Body of pancreas (tissue), 4 donors: ENCODE data around the gene ZNF32. TPM values are rescaled to one million over a fixed set of nuclear protein-coding genes. Genes with fewer than 3 reads are reported as not detected.
A peak's percentile ranks its signal among the peaks of the same experiment; 100 is the strongest.

Experiments
- ATAC-seq: fragments of 150-250 bp; one replicate; pipeline ENCODE4 v1.9.1; 2016
- DNase-seq, 4 donors: peaks; one replicate each; pipeline ENCODE4 v3.0.0-alpha.2; 2019
- H3K27ac ChIP-seq, 4 donors: fragments of 200-600 bp; sonication (generic); 1 replicate in 3 of 4; 2 replicates in 1 of 4; pipeline versions ENCODE4 v1.5.1 to v1.6.1; 2016 to 2019; ENCODE audit warnings: mild to moderate bottlenecking in 1 of 4, mixed read lengths in 1 of 4, moderate library complexity in 1 of 4
- H3K27me3 ChIP-seq, 2 donors: fragments of 200-600 bp; sonication (generic); one replicate each; pipeline ENCODE4 v1.6.0; 2016; ENCODE audit warnings: mild to moderate bottlenecking in 1 of 2
- H3K36me3 ChIP-seq, 2 donors: fragments of 200-600 bp; sonication (generic); replicated peaks in 1 of 2; 2 replicates each; pipeline ENCODE4 v1.5.1; 2016; ENCODE audit warnings: low read depth in 2 of 2; ENCODE audit not compliant: insufficient read depth in 1 of 2
- H3K4me1 ChIP-seq: fragments of 200-600 bp; sonication (generic); one replicate; pipeline ENCODE4 v1.6.0; 2016
- H3K4me3 ChIP-seq, 2 donors: fragments of 200-600 bp; sonication (generic); 1 replicate in 1 of 2; 2 replicates in 1 of 2; pipeline ENCODE4 v1.5.1; 2016 to 2019
- H3K9me3 ChIP-seq, 3 donors: fragments of 200-600 bp; sonication (generic); 1 replicate in 2 of 3; 2 replicates in 1 of 3; pipeline ENCODE4 v1.5.1; 2016
- POLR2A ChIP-seq, 3 donors: fragments of 450-650 bp; IDR thresholded peaks; one replicate each; pipeline ENCODE4 v1.6.1; 2016; ENCODE audit warnings: antibody characterized with exemption in 3 of 3, mild to moderate bottlenecking in 2 of 3
- WGBS, 2 donors: methylation state at CpG; one replicate each; pipeline ENCODE4 v1.1.5; 2017; 5-methylcytosine and 5-hydroxymethylcytosine counted together
- intact Hi-C: fragments of 100-400 bp; cut with DNase I; formaldehyde crosslinking; loops from one replicate; pipeline ENCODE4 v1.15.1; 2023
- total RNA-seq, 2 donors: library from RNA; depleted of rRNA; stranded (reverse); fragments of >200 nt; gene quantifications; one replicate each; pipeline ENCODE4 v1.1.0, GENCODE V29; 2016
- TF ChIP-seq, protein P1 (sequence below), 7 experiments: fragments of 450-650 bp in 4 of 7; fragments of 200-600 bp in 3 of 7; sonication (generic) in 3 of 7; IDR thresholded peaks; one replicate each; pipeline ENCODE4 v1.5.1; 2016 to 2019; ENCODE audit warnings: antibody characterized with exemption in 7 of 7

ZNF32 gene
- total RNA-seq, 2 donors from 2014 or later = 31.6 to 47.5 TPM

- no peak overlapping the region for H3K4me3 ChIP-seq
- WGBS, 2 donors = 71 to 74% methylated on average over 13 of the region's 13 CpGs
- intact Hi-C loops = loop anchor here (5.0 kb wide), 2 partner anchors 638 to 1188 kb away; no protein-coding TSS in a partner anchor
- TF ChIP-seq POLR2A (IDR thresholded peaks at IDR 0.05) = no peak
- TF ChIP-seq, protein P1, sequence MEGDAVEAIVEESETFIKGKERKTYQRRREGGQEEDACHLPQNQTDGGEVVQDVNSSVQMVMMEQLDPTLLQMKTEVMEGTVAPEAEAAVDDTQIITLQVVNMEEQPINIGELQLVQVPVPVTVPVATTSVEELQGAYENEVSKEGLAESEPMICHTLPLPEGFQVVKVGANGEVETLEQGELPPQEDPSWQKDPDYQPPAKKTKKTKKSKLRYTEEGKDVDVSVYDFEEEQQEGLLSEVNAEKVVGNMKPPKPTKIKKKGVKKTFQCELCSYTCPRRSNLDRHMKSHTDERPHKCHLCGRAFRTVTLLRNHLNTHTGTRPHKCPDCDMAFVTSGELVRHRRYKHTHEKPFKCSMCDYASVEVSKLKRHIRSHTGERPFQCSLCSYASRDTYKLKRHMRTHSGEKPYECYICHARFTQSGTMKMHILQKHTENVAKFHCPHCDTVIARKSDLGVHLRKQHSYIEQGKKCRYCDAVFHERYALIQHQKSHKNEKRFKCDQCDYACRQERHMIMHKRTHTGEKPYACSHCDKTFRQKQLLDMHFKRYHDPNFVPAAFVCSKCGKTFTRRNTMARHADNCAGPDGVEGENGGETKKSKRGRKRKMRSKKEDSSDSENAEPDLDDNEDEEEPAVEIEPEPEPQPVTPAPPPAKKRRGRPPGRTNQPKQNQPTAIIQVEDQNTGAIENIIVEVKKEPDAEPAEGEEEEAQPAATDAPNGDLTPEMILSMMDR (IDR thresholded peaks at IDR 0.05) = no peak
- no peak overlapping the region for H3K27ac ChIP-seq
- peaks cover 4% of the 10 kb centered on the region for H3K4me1 ChIP-seq
- no peaks in the 10 kb centered on the region for H3K27me3 ChIP-seq
- no peaks in the 10 kb centered on the region for H3K36me3 ChIP-seq
- no peak for DNase-seq
- H3K9me3 ChIP-seq = no peaks in the 10 kb centered on the region
- ATAC-seq = no peak
Measured at GRCh38 chr10:43674553-43675210, 26.0 kb upstream of the ZNF32 start.

GRCh38 chr10:43673471-43673870, 24.8 kb upstream of the ZNF32 start:
- H3K9me3 ChIP-seq = no peaks in the 10 kb centered on the region
- no peak for ATAC-seq
- no peaks in the 10 kb centered on the region for H3K36me3 ChIP-seq
- intact Hi-C loops = loop anchor here (5.0 kb wide), 1 partner anchor 1189 kb away; no protein-coding TSS in a partner anchor
- DNase-seq = no peak
- H3K4me1 ChIP-seq = no peaks in the 10 kb centered on the region
- H3K4me3 ChIP-seq = no peak overlapping the region
- no peaks in the 10 kb centered on the region for H3K27me3 ChIP-seq
- 62 to 74% methylated on average over 7 of the region's 7 CpGs for WGBS, 2 donors
- H3K27ac ChIP-seq = no peak overlapping the region
- no peak for TF ChIP-seq POLR2A (IDR thresholded peaks at IDR 0.05)
- TF ChIP-seq, protein P1 (IDR thresholded peaks at IDR 0.05) = no peak

DNA sequence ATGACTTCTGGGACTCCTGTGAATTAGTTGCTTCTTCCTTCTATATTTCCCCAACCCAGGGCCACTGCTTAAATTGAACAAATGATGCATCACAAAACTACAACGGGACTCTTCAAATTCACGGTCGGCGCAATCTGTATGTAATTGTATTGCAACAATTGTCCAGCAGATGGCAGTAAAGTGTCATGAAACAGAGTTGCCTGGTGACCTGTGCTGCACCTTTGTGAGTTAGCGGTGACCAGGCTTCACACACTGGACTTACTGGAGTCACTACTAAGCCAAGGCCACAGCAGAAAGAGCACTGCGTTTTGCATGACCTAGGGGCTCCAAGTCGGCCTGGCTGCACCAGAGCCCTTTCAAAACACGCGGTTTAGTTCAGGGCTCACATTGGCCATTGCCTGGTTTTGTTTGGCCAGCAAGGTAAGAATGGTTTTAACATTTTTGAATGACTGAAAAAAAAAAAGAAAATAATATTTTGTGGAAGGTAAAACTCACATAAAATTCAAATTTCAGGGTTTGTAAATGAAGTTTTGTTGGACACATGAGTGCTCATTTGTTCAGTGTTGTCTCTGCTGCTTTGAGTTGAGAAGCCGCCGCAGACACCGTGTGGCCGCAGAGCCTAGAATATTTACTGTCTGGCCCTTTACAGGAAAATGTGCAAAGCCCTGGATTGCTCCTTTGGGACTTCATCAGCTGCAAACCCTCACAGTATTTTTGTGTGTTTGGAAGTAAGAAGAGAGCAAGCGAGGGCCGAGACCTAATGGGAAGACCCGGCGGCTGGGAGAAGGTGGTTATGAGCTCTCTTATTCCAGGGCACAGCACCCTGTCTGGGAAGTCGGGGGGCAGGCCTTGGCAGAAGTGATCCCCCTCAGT, 23.2 kb upstream of the ZNF32 start:
- intact Hi-C loops = loop anchor here (5.0 kb wide), 1 partner anchor 1190 kb away; no protein-coding TSS in a partner anchor
- DNase-seq = peak; percentile 69 to 82 (median 77)
- no peaks in the 10 kb centered on the region for H3K36me3 ChIP-seq
- TF ChIP-seq POLR2A (IDR thresholded peaks at IDR 0.05) = no peak
- TF ChIP-seq, protein P1 (IDR thresholded peaks at IDR 0.05) = peak; percentile 71 to 92 (median 88)
- 45 to 47% methylated on average over 16 to 18 of the region's 18 CpGs for WGBS, 2 donors
- no peak overlapping the region for H3K4me3 ChIP-seq
- no peak overlapping the region for H3K27ac ChIP-seq
- H3K27me3 ChIP-seq = peaks cover 0 to 3% of the 10 kb centered on the region in 2 donors
- peak; percentile 87 for ATAC-seq
- H3K4me1 ChIP-seq = peaks cover 3% of the 10 kb centered on the region
- H3K9me3 ChIP-seq = no peaks in the 10 kb centered on the region

DNA sequence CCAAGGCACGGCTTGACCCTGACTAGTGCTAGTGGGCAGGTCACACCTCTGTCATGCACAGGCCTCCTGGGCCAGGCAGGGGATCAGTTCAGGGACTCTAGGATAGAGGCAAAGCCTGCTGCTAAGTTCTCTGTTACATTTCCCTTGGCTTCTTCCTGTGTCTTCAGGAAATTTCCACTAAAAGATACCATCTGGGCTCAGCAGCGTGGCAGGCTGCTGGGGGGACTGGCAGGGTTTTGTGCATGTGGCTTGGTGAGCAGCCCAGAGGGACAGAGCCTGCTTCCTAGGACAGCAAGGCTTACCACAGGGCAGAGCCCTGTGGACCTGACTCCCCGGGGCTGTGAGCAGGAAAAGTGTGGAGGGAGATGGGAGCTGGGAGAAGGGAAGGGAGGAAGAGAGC, 20.7 kb upstream of the ZNF32 start:
- no peak for ATAC-seq
- Histone ChIP-seq H3K36me3 (no peaks in the 10 kb centered on the region), H3K27ac (no peak overlapping the region), H3K9me3 (no peaks in the 10 kb centered on the region), H3K27me3 (peaks cover 0 to 4% of the 10 kb centered on the region in 2 donors), H3K4me1 (peaks cover 3% of the 10 kb centered on the region), H3K4me3 (no peak overlapping the region)
- 67 to 84% methylated on average over 2 to 3 of the region's 3 CpGs for WGBS, 2 donors
- no peak for DNase-seq
- TF ChIP-seq, protein P1 (IDR thresholded peaks at IDR 0.05) = no peak
- no peak for TF ChIP-seq POLR2A (IDR thresholded peaks at IDR 0.05)
- intact Hi-C loops = no loop called here
